ENCODE measurements around the gene CDK5RAP1.

Gene CDK5RAP1

DNA sequence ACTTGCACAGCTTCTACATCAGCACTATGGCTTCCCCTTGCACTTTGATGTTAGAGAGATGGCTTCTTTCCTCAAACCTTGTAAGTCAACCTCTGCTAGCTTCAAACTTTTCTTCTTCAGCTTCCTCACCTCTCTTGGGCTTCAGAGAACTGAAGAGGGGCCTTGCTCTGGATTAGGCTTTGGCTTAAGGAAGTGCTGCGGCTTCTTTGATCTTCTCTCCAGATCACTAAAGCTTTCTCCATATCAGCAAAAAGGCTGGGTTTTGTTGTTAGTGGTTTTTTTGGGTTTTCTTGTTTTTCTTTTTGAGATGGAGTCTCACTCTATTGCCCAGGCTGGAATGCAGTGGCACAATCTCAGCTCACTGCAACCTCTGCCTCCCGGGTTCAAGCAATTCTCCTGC lies 24.0 kb downstream of the CDK5RAP1 start:
- peak in 1 of 5 donors; percentile 33 for DNase-seq

DNA sequence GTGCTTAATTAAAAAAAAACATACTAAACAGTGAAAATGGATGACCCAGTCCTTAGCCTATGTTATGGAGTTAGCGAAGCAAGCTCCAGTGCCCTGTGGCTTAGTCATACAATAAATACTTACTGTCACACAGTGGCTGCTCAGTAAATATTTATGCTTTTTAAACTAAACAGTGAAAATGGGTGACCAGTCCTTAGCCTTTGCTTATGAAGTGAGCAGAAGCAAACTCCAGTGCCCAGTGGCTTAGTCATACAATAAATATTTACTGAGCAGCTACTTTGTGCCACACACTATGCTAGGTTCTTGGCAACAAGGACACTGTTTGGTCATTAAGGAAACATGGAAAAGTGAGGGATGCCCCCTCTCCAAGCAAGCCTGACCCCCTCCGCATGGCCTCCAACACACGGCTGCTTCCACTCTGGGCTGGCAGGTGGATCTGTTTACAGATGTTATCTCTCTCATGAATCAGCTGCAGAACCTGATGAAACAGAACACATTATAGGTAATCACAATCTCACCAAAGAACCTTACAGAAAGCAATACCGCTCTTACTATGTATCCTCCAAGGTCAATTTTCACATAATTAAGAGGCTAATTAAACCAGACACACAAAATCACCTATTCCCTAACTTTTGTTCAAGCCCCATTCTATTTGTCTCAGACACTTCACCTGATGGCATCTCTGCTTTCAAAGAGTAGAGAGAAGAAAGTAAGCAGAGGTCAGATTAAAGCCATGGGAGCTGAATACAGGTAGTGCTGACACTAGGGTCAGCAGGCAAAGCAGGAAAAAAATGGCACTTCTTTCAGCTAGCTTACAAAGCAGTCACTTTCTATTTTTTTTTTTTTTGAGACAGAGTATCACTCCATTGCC lies 27.3 kb downstream of the CDK5RAP1 start:
- no peak for DNase-seq

GRCh38 chr20:33372993-33373441 lies 28.3 kb downstream of the CDK5RAP1 start:
- DNase-seq, result no peak

GRCh38 chr20:33370291-33370690 lies 31.0 kb downstream of the CDK5RAP1 start:
- DNase-seq, result peak; percentile 54 to 79 (median 60)

DNA sequence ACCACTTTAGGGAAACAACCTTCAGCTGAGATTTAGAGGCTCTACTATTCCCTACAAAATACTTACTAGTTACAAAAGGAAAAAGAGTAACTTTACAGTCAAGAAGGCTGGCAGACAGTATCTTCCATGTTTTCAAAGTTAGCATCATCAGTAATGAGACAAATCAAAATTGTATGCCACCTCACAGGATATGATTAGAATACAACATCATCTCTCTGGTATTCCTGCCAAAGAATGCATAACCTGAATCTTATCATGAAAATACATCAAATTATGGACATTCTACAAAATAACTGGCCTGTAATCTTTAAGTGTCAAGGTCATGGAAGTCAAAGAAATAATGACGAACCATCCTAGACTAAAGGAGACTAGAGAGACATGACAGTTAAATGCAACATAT lies 38.4 kb downstream of the CDK5RAP1 start:
- DNase-seq, result no peak

GRCh38 chr20:33359399-33360261 lies 41.7 kb downstream of the CDK5RAP1 start:
- no peak for DNase-seq

- DNase-seq, result no peak
These were observed 48.3 kb downstream of the CDK5RAP1 start for GRCh38 chr20:33353013-33353402.

- DNase-seq, result no peak
These were observed 48.9 kb downstream of the CDK5RAP1 start for GRCh38 chr20:33352258-33353012.

GRCh38 chr20:33351696-33352095 lies 49.6 kb downstream of the CDK5RAP1 start:
- DNase-seq, result no peak

DNA sequence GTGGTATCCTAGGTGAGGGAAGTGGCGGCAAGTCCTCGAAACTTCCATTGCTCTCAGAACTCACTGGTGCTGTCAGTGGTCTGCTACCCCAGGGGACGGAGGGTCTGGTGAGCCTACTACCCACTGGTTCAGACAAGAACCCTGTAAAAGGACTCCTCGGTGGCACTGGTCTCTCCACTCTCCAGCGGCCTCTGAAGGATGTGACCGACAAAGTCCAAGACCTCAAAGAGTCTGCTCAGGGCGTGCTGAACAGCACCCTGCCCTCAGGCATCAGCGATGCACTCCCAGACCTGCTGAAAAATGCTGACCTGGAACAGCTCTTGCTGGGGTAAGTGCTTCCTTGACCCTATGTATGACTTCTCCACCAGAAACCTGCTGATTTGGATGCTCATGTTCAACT lies 51.8 kb downstream of the CDK5RAP1 start:
- DNase-seq, result no peak

DNA sequence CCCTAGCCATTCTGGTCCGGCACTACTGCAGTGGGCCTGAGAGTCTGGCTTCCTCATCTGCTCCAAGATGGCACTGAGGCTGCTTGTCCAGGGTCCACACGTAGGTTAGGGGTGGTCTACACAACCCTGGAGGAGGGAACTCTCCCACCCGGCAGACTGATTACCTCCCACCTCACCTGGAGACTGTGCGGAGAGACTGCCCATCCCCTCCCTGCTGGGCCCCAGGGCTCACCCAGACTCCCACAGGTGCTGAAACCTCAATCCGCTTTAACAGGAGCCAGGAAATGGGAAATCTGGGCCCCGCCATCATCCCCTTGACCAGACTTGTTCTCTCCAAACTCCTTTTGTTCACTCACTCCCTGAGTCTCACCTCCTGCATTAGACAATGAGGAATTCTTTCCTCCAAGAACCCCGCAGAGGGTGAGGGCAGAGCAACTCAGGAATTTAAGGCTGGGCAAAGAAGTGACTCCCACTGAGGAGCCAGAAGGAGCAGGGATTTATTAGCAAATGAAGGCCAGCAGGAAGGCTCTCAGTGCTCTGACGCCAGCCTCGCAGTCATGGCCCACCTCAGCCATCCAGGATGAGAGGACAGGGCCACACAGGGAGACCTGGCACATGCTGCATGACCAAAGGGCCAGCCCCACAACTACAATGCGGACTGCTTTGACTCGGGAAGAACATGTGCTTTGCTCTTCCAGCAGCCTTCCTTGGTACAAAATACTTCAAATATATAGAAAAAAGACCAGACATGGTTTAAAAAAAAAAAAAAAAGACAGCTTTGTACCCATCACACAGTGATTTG lies 53.0 kb downstream of the CDK5RAP1 start:
- DNase-seq, result no peak

DNA sequence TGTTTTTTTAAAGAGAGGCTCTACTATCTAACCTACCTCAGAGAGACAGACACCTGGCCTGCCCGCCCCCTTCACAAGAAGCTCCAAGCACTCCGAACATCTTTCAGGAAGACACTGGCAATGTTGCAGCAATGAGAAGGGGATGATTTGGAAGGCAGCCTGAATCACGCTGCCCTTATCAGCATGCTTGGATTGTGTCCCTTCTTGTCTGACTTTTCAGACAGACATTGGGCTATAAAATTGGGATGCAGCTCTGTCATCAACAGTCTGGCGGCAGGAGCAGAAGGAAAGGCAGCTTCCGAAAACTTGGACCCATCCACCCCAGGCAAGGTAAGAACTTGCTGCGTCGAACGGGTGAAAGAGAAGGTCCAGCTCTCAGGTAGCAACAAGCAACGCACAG lies 56.0 kb downstream of the CDK5RAP1 start:
- no peak for DNase-seq

- DNase-seq, result no peak
These were observed 57.8 kb downstream of the CDK5RAP1 start for GRCh38 chr20:33343521-33343920.

DNA sequence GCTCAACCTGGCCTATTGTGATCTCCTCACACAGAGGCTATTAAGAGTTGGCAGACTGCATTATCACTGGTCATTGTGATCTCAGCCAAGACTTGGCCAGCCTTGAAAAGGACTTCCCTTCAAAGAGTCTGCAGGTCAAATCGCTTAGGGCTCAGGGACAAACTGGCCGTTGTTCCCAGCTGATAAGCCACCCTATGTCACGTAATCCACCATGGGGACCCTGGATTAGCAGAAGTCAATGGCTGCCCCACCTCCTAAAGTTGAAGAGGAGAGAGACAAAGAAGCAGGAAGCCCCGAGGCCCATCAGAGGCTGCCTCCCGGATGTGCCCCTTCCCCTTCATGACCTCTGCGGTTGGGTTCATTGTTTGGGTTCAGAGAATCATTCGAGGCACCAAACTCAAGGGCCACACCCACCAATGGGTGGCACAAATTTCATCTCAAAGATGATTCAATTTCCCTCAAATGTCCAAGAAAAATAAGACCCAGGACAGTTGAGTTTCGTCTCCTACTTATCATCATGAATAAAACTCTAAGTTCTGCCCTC lies 61.7 kb downstream of the CDK5RAP1 start:
- DNase-seq, result no peak

DNA sequence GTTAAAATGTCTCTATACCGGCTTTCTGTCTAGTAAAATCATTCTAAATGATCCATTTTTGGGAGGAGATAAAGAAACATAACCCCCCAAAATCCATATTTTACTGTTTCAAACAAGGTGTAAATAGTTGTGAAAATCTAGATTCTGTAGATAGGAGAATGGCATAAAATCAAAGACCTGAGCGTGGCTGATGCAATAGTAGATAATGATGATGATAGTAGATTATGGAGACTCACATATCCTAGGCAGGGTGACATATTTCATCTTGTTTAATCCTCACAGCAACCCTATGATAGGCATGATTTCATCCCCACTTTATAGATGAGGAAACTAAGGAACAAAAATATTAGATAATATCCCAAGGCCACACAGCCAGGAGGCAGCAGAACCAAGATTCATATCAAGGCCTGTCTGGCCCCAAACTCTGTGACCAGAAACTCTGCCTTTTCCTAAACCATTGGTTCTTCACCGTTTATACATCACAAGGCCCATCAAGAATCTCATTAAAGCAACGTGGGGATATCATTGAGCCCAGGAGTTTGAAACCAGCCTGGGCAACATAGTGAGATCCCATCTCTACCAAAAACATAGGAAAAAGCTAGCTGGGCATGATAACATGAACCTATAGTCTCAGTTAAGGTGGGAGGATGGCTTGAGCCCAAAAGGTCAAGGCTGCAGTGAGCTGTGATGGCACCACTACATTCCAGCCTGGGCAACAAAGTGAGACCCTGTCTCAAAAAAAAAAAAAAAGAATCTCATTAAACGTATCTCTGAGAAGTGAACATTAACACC lies 62.7 kb downstream of the CDK5RAP1 start:
- no peak for DNase-seq

GRCh38 chr20:33337531-33338165 lies 63.7 kb downstream of the CDK5RAP1 start:
- DNase-seq, result no peak

DNA sequence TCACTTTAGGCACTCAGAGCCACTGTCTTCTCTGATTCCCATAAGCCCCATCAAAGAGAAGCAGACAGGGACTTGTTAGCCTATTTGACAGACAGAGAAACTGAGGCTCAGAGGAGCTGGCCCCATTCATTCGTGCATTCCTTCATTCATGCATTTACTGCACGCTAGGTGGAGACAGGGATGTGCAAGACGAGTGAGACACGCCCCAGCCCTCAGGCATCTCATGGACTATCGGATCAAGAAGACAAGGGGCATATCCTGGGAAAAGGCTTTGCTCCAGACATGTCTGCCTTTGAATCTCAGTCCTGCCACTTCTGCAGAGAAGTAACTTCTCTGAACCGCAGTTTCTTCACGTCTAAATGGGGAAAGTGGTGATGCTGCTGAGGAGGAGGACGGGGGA lies 64.2 kb downstream of the CDK5RAP1 start:
- DNase-seq, result no peak

DNA sequence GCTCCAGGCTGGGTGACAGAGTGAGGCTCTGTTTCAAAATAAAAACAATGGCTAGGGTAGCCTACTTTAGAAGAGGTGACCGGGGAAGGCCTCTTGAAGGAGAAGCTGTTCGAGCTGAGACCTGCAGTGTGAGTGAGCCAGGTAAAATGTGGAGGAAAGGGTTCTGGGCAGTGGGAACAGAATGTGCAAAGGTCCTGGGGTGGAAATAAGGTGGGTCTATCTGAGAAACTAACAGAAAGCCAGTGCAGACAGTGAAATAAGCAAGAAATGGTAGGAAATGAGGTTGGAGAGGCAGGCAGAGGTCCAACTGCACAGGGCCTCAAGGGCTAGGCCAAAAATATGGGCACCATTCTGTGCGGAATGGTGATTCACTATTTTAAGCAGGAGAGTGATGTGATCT lies 64.9 kb downstream of the CDK5RAP1 start:
- DNase-seq, result no peak

GRCh38 chr20:33334111-33334510 lies 67.2 kb downstream of the CDK5RAP1 start:
- no peak for DNase-seq

DNA sequence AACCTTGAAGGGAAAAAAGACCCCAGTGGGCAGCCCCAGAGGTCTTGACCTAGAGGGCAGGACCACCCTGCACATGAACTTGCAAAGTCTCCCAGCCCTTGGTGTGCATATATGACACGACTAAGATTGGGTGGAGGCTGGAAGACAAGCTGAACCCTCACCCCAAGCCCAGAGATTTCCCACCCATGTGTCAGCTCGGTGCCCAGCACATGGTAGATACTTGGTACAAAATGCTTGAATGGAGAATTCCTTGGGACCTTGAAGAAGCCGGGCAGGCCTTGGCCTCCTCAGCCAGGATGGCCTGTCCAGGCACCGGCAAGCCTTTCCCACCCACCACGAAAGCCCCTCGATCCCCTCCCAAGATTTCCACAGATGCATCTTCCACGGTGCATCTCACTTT lies 67.7 kb downstream of the CDK5RAP1 start:
- no peak for DNase-seq

All from T-helper 1 cell (primary cell).